ENCODE data around the gene SLC25A29. TPM values are rescaled to one million over a fixed set of nuclear protein-coding genes. Genes with fewer than 3 reads are reported as not detected.

The SLC25A29 gene
- total RNA-seq: 10 to 100 TPM; 56.0 to 80.1 TPM
- 100 to 1,000 TPM in 1 of 6 donors, 10 to 100 TPM in 5; 69.8 to 105 (median 85.3) TPM for polyA plus RNA-seq (ENCODE audit: insufficient read length in 6 of 6)
- long read RNA-seq, donor 1, full-length matches to known transcripts: 57 of 57 reads
- long read RNA-seq, donor 1, partial matches to known transcripts: 0 of 57 reads
- long read RNA-seq, donor 1, other reads (novel, unspliced or antisense): 0 of 57 reads
- long read RNA-seq, donor 2, full-length matches to known transcripts: 50 of 57 reads
- long read RNA-seq, donor 2, partial matches to known transcripts: 7 of 57 reads
- long read RNA-seq, donor 2, other reads (novel, unspliced or antisense): 0 of 57 reads
- long read RNA-seq, donor 3, partial matches to known transcripts: 0 of 4 reads
- long read RNA-seq, donor 3, other reads (novel, unspliced or antisense): 0 of 4 reads
- long read RNA-seq, donor 4, partial matches to known transcripts: 0 of 8 reads
- long read RNA-seq, donor 4, other reads (novel, unspliced or antisense): 6 of 8 reads
- long read RNA-seq, donor 5, full-length matches to known transcripts: 27 of 27 reads
- long read RNA-seq, donor 5, partial matches to known transcripts: 0 of 27 reads
- long read RNA-seq, donor 5, other reads (novel, unspliced or antisense): 0 of 27 reads
- long read RNA-seq, donor 6, full-length matches to known transcripts: 21 of 21 reads
- long read RNA-seq, donor 6, partial matches to known transcripts: 0 of 21 reads
- long read RNA-seq, donor 6, other reads (novel, unspliced or antisense): 0 of 21 reads
- long read RNA-seq, donor 7, full-length matches to known transcripts: 13 of 13 reads
- long read RNA-seq, donor 7, partial matches to known transcripts: 0 of 13 reads
- long read RNA-seq, donor 7, other reads (novel, unspliced or antisense): 0 of 13 reads
- long read RNA-seq, donor 8, full-length matches to known transcripts: 19 of 19 reads
- long read RNA-seq, donor 8, partial matches to known transcripts: 0 of 19 reads
- long read RNA-seq, donor 8, other reads (novel, unspliced or antisense): 0 of 19 reads
- long read RNA-seq, donor 9: 0 reads
- long read RNA-seq, donor 10, partial matches to known transcripts: 0 of 11 reads
- long read RNA-seq, donor 10, other reads (novel, unspliced or antisense): 8 of 11 reads
- long read RNA-seq, donor 11: 0 reads
- long read RNA-seq, donor 12, full-length matches to known transcripts: 28 of 28 reads
- long read RNA-seq, donor 12, partial matches to known transcripts: 0 of 28 reads
- long read RNA-seq, donor 12, other reads (novel, unspliced or antisense): 0 of 28 reads

GRCh38 chr14:100306101-100306997, at the start of gene SLC25A29:
Gene SLC25A29 (minus strand): TSS chr14:100306444. CDS start chr14:100306232, 212 bp downstream.
- intact Hi-C loops (cut with DNase I): no loop called here
- peak; percentile 92 for ATAC-seq
- peak within 1 kb of the TSS; percentile 76 to 79 for H3K27ac ChIP-seq
- TF ChIP-seq CTCF (IDR thresholded peaks at IDR 0.05): no peak
- H3K9me3 ChIP-seq: no peaks in the 10 kb centered on the region
- no peaks in the 10 kb centered on the region for H3K27me3 ChIP-seq
- H3K4me3 ChIP-seq: peak within 1 kb of the TSS; percentile 81 to 92
- H3K4me1 ChIP-seq: peaks cover 18 to 57% of the 10 kb centered on the region in 2 donors
- peak; percentile 85 to 95 (median 90) for DNase-seq
- no peaks in the 10 kb centered on the region for H3K36me3 ChIP-seq

GRCh38 chr14:100350986-100351385, 44.7 kb upstream of the SLC25A29 start:
- H3K27me3 ChIP-seq: no peaks in the 10 kb centered on the region
- peak overlapping the region in 1 of 2 donors; percentile 45 for H3K27ac ChIP-seq
- H3K36me3 ChIP-seq: peaks cover 0 to 100% of the 10 kb centered on the region in 2 donors
- H3K4me3 ChIP-seq: no peak overlapping the region
- no peak for ATAC-seq
- no peak for TF ChIP-seq CTCF (IDR thresholded peaks at IDR 0.05)
- H3K9me3 ChIP-seq: no peaks in the 10 kb centered on the region
- peaks cover 0 to 15% of the 10 kb centered on the region in 2 donors for H3K4me1 ChIP-seq
- intact Hi-C loops (cut with DNase I): no loop called here
- DNase-seq: no peak

- H3K9me3 ChIP-seq: no peaks in the 10 kb centered on the region
- H3K27me3 ChIP-seq: no peaks in the 10 kb centered on the region
- H3K27ac ChIP-seq: peak overlapping the region in 1 of 2 donors; percentile 45
- ATAC-seq: no peak
- no peak for DNase-seq
- intact Hi-C loops (cut with DNase I): no loop called here
- TF ChIP-seq CTCF (IDR thresholded peaks at IDR 0.05): no peak
- peaks cover 0 to 15% of the 10 kb centered on the region in 2 donors for H3K4me1 ChIP-seq
- peaks cover 0 to 99% of the 10 kb centered on the region in 2 donors for H3K36me3 ChIP-seq
- no peak overlapping the region for H3K4me3 ChIP-seq
Measured at GRCh38 chr14:100350276-100350926, 44.2 kb upstream of the SLC25A29 start.

Data from left lung (tissue), 14 donors.